HG03469 (cell line): Measurements from ENCODE around the gene RPRD2.

Experiments used
- ATAC-seq: cut with Tn5 transposase; IDR thresholded peaks from one replicate; pipeline ENCODE4 v1.9.1; 2021; ENCODE audit warnings: mild to moderate bottlenecking, moderate library complexity, moderate number of reproducible peaks; ENCODE audit not compliant: unreplicated experiment

Gene RPRD2

GRCh38 chr1:150513351-150513791 is 149.4 kb downstream of the RPRD2 start:
- ATAC-seq = no peak

GRCh38 chr1:150514260-150514659 is 150.3 kb downstream of the RPRD2 start:
- no peak for ATAC-seq

- no peak for ATAC-seq
These were observed 151.0 kb downstream of the RPRD2 start for GRCh38 chr1:150514913-150515327.

GRCh38 chr1:150515328-150516049 is 151.5 kb downstream of the RPRD2 start, which contains the start of gene FALEC:
Gene FALEC (plus strand): TSS chr1:150515752.
- peak; percentile 82 for ATAC-seq

GRCh38 chr1:150516050-150516591 is 152.2 kb downstream of the RPRD2 start:
- no peak for ATAC-seq

- ATAC-seq = no peak
These were observed 152.7 kb downstream of the RPRD2 start for GRCh38 chr1:150516616-150517015.

GRCh38 chr1:150521196-150521968 is 157.4 kb downstream of the RPRD2 start:
- no peak for ATAC-seq

GRCh38 chr1:150525348-150525747 is 161.4 kb downstream of the RPRD2 start:
- ATAC-seq = no peak
